ENCODE data around the gene CUL1.

CUL1 gene

DNA sequence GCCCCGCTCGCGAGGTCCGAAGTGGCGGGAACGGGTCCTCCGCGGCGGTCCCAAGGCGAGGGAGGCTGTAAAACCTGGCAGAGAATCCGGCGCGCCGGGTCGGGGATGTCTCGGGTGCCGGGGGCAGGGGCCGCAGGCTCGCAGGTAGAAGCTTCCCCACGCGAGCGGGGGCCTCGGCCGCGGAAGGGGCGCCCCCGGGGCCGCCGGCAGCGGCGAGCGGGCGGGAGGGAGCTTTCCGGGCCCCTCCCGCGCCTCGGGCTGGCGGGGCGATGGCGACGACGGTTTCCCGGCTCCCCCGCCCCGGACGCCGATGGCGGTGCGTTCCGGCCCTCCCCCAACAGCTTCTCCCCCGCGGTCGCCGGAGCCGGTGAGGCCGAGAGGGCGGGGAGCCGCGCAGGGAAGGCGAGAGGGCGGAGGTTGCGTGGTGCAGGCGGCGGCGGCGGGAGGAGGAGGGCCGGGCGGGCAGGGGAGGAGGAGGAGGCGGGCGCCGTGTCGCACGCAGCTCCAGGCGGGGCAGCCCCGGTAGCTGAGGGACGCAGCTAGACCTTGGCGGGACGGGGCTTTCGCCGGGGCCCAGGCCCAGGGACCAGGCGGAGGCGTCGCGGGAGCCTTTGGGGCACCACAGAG lies at the start of gene CUL1:
Gene CUL1, plus strand, starts transcription at position 507 of the 627 bp plus-strand sequence. CDS start 31,220 bp downstream, outside the sequence.
- DNase-seq: peak; percentile 79

DNA sequence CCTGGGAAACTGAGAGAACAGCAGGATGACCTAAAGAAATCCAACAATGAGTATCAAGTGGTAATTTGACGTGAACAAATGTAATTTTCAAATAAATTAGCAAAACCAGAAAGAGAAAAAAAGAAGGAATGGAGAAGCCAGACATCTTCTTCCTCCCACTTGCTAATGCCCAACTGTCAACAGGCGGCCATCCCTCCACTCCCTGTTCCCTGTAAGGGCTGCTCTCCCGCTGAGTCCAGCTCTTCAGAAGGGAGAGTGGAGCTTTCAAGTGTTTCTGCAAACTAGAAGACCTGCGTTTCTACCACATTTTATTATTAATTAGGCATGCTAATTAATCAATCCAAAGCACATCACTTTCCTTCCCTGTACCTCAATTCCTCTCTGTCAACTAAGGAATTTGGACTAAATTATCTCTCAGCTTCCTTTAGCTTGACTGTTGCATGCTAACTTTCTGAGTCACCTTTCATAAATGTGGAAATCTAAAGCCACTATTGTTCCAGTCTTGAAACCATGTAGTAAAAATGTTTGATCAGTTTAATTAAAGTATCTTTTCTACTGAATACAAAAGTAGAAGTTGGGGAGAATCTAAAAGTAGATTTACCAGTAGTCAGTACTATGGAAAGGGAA lies 48.4 kb upstream of the CUL1 start:
- DNase-seq: no peak

DNA sequence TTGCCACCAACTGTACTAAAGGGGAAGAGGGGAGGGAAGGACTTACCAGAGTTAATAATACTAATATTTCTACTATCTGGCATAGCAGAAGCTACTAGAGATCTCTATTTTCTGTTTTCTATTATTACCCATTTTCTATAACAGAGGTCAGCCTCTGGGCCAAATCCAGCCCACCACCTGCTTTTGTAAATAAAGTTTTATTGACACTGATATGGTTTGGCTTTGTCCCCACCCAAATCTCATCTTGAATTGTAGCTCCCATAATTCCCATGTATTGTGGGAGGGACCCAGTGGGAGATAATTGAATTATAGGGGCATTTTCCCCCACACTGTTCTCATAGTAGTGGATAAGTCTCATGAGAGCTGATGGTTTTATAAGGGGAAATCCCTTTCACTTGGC lies 45.9 kb upstream of the CUL1 start:
- no peak for DNase-seq

DNA sequence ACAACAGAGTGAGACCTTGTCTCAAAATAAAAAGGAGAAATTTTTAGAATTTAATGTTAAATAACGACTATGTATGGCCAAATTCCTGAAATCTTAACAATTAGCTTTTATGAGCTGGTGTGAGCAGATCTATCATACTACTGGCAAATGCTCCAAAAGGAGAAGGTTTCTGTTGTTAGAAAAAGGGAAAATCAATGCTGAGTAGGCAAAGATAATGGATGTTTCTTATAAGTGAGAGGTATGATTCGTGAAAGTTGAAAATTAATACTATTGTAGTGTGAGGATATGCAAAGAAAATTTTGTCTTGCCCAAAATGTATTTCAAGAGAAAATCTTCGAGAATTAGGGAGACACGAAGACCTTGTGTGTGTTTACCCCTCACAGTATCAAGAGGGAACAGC lies 40.8 kb upstream of the CUL1 start:
- DNase-seq: no peak

DNA sequence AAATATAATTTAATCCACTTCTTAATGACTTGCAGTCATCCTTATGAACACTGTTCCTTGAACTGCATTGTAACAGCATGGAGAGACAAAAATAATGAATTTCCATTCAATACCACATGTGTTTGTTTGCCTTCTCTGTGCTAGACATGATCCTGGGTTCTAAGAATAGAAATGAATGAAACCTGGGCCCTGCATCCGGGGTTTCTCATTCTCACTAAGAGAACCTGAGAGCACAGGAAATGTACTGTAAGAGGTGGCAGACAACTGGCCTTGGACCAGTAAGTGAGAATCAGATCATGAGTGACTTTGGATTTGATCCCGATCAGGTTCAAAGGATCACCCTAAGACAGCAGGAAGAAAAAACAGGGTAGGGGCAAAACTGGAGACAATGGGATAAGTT lies 37.2 kb upstream of the CUL1 start:
- no peak for DNase-seq

DNA sequence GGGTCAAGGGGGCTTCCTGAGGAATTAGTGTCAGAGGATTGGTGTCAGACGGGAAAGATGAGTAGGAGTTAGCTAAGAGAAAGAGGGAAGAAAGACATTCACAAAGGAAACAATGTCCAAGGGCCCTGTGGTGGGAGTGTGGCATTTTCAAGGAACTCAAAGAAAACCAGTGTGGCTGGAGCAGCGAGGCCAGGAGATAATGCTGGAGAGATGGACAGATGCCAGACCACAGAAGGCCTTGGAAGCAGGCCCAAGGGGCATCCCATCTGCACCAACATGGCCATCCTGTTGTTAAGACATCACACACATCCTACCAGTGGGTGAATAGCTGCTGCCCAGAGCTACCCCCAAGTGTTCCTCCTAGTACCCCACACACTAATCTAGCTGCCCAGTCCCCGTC lies 36.1 kb upstream of the CUL1 start:
- no peak for DNase-seq

DNA sequence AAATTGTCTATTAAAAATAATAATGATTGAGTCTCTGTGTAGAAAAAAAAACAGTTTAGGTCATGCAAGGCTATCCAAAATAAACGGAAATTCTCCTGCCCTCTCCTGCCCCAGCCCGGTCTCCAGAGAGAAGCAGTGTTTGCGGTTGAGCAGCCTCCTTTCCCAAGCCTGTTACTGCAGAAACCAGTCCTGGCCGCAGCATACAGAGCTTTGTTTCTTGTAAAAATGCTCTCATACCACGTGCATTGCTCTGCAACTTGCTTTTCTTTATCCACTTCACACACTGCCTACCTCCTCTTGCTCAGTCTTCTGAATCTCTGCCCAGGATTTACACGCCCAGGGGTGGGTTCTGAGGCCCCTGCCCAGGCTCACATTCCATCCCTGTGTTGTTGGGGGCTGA lies 34.4 kb upstream of the CUL1 start:
- DNase-seq: no peak

DNA sequence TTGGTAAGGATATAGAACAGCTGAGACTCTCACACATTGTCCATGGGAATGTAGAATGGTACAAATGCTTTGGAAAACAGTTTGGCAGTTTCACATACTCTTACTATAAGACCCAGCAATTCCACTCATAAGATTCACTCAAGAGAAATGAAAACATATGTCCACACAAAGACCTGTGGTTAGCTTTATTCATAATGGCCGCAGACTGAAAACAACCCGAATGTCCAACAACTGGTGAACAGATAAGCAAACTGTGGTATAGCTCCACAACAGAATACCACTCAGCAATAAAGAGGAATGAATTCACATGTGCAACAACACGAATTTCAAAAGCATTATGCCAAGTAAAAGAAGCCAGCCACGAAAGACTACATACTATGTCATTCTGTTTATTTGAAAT lies 33.5 kb upstream of the CUL1 start:
- DNase-seq: no peak

DNA sequence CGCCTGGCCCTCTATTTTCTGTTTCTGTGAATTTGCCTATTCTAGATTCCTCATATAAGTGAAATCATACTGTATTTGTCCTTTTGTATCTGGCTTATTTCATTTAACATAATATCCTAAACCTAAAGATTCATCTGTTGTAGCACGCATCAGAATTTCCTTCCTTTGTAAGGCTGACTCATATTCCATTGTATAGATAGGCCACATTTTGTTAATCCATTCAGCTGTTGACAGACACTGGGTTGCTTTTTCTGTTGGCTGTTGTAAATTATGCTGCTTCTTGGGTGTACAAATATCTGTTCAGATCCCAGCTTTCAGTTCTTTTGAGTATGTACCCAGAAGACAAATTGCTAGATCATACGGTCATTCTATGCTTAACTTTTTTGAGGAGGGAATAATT lies 28.8 kb upstream of the CUL1 start:
- DNase-seq: no peak

DNA sequence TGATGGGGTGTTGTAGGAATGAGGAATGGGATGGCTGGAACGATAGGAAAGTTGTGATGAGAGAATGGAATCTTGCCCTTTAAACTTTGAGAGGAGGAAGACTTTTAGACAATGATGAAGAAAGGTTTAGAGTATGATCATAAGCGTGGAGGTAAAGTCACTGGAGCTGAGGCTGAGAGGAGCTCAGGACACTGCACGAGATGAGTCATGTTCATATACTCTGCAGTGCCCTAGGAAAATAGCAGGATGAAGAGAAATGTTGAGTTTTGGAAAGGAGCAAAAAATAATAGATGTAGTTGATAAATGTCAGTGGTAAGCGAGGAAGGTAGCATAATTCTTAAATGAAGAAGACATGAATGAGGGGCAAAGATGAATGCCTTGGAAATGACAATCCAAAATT lies 28.3 kb upstream of the CUL1 start:
- DNase-seq: no peak

DNA sequence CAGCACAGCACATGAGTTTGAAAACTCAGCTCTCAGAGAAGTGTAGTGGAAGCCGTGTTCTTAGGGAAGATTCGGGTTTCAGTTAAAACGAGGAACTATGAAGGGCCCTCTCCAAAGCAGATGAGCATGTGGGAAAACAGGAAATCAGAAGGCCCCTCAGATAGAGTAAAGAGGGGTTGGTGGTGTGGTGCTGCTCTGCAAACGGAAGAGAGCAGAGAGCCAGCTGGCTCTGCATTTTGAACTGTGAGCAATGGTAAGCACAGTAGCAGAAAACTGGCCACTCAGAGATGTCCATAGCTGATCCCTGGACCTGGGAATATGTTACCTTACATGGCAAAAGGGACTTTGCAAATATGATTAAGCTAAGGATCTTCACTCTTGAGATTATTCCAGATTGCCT lies 27.9 kb upstream of the CUL1 start:
- DNase-seq: no peak

DNA sequence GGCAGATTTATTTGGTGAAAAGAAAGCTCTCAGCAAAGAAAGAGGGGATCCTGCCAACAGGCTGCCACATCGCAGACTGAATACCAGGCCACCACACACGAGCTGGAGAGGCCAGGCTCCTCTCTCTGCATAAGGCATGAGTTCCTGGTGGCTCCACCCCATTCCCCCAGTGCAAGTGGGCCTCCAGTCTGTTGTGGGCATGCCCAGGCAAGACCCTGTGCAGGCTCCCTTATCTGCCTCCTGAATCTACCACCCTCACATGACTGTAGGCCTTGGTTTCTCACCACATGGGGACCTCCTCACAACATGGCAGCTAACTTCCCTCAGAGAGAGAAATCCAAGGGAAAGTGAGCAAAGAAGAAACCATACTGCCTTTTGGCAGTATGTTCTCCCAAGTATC lies 26.7 kb upstream of the CUL1 start:
- no peak for DNase-seq

DNA sequence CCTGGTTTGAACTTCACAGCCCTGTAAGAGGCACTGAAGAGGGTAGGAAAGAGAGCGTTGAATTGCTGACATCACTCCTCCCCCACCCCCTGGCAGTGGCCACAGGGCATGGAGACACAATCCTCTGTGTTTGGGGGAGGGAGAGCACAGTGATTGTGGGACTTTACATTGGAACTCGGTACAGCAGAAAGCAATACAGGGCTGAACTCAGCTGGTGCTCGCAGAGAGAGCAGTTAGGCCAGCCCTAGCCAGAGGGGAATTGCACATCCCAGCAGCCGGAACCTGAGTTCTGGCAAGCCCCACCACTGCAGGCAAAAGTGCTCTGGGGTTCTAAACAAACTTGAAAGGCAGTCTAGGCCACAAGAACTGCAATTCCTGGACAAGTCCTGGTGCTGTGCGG lies 24.0 kb upstream of the CUL1 start:
- no peak for DNase-seq

DNA sequence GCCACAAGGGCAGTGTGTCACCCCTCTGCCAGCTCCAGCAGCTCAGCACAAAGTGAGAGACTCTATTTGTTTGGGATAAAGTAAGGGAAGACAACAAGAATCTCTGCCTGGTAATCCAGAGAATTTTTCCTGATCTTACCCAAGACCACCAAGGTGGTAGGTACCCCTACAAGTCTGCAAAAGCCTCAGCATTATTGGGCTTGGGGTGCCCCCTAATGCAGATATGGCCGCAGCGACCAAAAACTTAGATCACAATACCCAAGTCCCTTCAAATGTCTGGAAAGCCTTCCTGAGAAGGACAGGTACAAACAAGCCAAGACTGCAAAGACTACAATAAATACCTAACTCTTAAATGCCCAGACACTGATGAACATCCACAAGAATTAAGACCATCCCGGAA lies 22.4 kb upstream of the CUL1 start:
- DNase-seq: no peak

DNA sequence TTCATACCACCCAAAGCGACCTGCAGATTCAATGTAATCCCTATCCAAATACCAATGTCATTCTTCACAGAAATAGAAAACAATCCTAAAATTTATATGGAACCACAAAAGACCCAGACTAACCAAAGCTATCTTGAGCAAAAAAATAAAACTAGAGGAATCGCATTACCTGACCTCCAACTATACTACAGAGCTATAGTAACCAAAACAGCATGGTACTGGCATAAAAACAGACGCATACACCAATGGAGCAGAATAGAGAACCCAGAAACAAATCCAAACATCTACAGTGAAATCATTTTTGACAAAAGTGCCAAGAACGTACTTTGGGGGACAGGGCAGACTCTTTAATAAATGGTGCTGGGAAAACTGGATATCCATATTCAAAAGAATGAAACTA lies 16.9 kb upstream of the CUL1 start:
- DNase-seq: no peak

DNA sequence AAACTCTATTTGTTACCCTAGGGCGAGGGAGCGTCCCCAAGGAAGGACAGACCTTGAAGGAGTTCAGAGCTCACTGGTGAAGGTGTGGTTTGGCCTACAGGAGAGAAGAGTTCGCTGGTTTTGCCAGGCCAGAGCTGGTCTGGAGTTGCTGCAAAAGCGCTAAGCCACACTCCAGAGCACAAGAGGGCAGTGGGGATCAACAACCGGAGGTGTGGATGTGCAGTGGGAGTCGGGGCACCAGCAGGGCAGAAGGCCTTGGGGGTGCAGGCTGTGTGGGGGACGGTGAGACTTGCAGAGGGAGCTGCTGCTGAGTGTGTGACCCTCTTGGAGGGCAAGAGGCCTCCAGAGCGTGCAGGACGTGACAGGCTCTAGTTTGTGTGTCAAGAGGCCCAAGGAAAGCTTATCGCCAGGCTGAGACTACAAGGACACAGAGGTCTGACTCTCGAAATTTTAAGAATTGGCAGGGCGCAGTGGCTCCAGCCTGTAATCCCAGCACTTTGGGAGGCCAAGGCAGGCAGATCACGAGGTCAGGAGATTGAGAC lies 14.3 kb upstream of the CUL1 start:
- no peak for DNase-seq

DNA sequence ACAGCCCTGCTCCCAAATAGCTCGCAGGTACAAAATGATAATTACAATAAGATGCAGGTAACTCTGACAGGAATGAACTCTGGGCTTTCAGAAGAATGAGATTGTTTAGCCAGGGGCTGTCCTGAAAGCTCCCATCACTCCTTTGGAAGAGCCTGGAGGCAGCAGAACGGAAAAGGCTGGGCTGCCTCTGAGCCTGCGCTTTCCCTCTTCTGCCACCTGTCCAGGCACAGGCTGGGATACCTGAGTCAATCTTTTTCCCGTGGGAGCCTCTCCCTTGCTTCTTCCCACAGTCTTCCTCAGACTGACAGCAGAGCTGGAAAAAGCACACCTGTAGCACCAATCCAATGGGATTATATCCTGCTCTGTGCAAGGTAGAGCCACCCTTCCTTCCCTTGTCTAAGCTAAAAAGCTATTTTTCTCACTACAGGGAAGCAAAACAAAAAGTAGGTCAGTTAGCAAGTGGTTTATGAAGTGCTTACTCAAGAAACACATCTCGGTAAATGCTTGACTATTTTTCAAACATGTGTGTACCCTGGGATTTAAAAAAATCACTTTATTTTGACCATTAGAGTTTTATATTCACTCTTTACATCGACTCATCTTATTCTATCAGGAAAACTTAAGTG lies 12.3 kb upstream of the CUL1 start:
- DNase-seq: no peak

DNA sequence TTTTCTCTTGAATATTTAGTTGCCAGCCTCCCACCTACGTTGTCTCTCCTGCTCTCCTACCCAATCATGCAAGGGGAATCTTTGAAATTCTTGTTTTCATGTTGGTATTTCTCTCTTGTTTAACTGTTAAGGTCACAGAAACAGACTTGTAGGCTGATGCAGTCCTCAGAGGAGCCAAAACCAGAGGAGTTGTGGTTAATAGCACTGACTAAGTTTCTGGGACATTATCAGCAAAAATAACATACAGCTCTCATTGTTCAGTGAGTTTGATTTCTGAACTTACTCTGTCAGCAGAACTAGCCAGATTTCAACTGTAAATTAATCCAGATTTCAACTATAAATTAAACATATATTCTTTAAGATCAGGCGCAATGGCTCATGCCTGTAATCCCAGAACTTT lies 11.1 kb upstream of the CUL1 start:
- DNase-seq: no peak

DNA sequence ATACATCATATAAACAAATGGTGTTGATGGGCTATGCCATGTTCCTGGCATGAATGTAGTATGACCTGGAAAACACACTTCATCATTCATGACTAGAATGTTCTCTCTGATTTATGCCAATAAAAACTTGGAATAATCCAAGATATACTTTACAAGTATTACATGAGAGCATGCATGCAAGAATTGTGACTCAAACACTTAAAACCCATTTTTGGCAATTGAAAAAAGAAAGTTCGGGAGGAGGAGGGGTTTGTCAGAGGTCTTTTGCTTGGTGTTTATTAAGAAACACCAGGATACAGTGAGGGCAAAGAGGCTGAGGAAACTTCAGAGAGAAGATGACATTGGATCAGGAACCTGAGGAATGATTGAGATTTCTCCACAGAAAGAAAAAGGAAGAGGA lies 10.2 kb upstream of the CUL1 start:
- DNase-seq: no peak

DNA sequence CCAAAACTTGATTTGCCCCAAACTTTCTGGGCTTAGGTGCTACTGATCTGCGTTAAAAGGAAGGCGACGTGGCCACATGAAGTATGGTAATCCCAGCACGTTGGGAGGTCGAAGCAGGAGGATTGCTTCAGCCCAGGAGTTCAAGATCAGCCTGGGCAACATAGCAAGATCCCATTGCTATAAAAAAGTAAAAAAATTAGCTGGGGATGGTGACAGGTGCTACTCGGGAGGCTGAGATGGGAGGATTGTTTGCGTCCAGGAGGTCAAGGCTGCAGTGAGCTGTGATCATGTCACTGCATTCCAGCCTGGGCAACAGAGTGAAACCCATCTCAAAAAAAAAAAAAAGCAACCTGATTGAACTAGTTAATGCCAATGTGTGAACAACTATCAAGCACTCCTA lies 5.1 kb upstream of the CUL1 start:
- DNase-seq: no peak

DNA sequence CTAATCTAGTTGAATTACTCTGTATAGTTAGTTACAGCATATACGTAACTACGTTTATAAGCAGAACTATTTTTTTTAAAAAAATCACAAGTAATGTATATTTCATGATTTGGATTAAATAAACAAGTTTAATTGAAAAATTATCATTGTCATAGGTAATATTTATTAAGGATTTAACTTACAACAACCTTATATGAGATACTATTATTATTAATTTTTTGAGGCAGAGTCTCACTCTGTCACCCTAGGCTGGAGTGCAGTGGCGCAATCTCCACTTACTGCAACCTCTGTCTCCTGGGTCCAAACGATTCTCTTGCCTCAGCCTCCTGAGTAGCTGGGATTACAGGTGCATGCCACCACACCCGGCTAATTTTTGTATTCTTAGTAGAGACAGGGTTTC lies 4.1 kb upstream of the CUL1 start:
- no peak for DNase-seq

DNA sequence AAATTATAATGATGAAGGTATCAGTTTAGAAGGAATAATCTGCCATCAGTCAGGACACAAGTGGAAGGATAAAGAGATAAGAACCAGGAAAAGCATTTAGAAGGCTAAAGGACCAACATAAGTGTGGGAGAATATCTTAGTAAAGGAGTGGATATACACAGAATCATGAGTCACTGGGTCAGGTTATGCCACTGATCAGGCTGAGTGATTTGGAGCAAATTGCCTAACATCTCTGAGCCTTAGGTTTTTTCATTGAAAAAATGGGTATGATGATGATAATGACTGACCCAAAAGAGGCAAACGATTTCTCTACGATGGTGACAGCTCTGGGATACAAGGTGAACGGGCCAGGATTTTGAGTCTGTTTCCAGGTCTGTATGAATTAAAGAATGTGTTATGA lies 2.8 kb upstream of the CUL1 start:
- peak; percentile 10 for DNase-seq

DNA sequence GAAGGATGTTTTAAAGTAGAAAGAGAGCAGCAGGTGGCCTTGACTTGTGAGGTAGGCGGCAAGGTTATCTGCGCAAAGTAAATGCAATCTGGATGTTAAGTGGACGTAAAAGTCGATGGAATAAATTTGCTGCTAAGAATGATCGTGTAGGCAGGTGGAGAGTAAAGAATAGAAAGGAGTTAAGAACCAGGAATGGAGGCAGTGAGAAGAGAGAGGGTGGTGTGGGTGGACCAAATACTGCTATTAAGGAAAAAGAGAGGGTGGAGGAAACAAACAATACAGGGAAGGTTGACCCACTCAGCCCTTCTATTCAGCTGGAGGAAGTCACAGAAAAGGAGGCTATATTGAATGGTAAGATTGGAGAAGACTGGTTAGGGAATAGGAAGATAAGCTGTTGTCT lies 1.9 kb upstream of the CUL1 start:
- no peak for DNase-seq

DNA sequence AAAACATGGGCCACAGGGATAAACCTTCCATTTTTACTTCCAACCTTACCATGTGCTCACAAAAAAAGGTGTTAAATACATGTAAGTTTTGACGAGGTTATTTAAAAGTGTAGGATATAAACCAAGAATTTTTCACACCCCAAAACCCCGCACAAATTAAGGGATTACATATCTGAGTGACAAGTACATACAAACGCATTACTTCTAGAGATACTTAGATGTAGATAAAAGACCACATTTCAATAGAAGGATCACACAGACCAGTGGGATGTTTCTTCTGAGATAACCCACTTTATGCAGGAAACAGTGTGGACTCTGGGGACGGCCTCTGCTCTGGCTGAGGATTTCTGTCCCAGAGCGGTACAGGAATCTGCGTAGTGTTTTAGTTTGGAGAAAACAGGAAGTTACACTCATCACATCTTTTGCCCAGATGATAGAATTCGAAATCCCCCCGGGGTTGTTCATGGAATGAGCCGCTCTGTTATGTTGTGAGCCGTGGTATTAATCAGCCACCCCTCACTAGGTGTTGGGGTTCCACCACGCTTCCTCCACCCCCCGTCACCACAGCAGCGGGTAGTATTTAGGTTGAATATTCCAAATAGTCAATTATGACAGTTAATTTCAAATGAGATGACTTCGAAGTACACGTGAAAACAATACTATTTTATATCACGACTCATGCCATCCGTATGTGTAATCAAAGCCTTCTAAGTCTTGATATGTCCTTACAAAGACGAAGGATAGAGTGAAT lies 1.3 kb upstream of the CUL1 start:
- peak; percentile 63 for DNase-seq

All from inflammatory macrophage treated with lipopolysaccharide for 4 hours (primary cell).